T-helper 2 cell treated with Interferon-gamma antibody and Interleukin-4, amounts not matched to agents 5 μg/mL and 100 μg/mL, for 36 hours (primary cell): Measurements from ENCODE around the gene KRTAP10-5.
"Not testable (repeated sequence)": the region's sequence is repeated elsewhere in the genome, so short reads cannot be mapped to it uniquely, and the experiment has no call there.

Source experiments
- DNase-seq: peaks from one replicate; pipeline ENCODE4 v3.0.0; 2021; ENCODE audit warnings: low spot score
- H3K27ac Mint-ChIP-seq: one replicate; pipeline ENCODE4 v1.8.0; 2021; ENCODE audit warnings: mild to moderate bottlenecking, mixed read lengths
- H3K27me3 Mint-ChIP-seq: one replicate; pipeline ENCODE4 v1.8.0; 2021; ENCODE audit warnings: low read depth, mixed read lengths
- H3K36me3 Mint-ChIP-seq: one replicate; pipeline ENCODE4 v1.8.0; 2021; ENCODE audit warnings: low read depth, mixed read lengths
- H3K4me1 Mint-ChIP-seq: one replicate; pipeline ENCODE4 v1.8.0; 2021; ENCODE audit warnings: low read depth, mixed read lengths
- H3K4me3 Mint-ChIP-seq: one replicate; pipeline ENCODE4 v1.8.0; 2022; ENCODE audit warnings: mild to moderate bottlenecking, moderate library complexity, mixed read lengths
- H3K9me3 Mint-ChIP-seq: one replicate; pipeline ENCODE4 v1.8.0; 2021; ENCODE audit warnings: mixed read lengths

Gene KRTAP10-5

GRCh38 chr21:44564886-44565598, 15.4 kb downstream of the KRTAP10-5 start:
- Mint-ChIP-seq H3K4me1 (peaks cover 10% of the 10 kb centered on the region), H3K4me3 (peak overlapping the region; percentile 52), H3K27ac (peak overlapping the region; percentile 79), H3K27me3 (peaks cover 26% of the 10 kb centered on the region), H3K36me3 (no peaks in the 10 kb centered on the region), H3K9me3 (peaks cover 7% of the 10 kb centered on the region)
- no peak for DNase-seq

DNA sequence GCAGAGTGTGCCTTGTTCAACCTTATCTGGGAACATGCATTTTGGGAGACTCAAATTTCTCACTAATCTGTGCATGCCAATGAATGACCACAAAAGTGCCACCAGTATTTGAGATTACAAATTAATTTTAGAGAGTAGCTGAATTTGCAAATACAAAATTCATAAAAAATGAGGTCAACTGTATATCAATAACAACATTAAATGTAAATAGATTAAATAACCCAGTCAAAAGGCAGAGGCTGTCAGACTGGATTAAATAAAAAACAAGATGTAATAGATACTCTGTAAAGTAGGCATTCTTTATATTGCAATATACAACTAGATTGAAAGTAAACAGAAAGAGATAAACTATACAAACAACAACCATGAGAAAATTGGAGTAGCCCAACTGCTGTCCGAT, 16.3 kb downstream of the KRTAP10-5 start:
- Mint-ChIP-seq H3K27ac (no peak overlapping the region), H3K4me3 (no peak overlapping the region), H3K9me3 (peaks cover 7% of the 10 kb centered on the region), H3K27me3 (peaks cover 30% of the 10 kb centered on the region), H3K4me1 (peaks cover 10% of the 10 kb centered on the region), H3K36me3 (no peaks in the 10 kb centered on the region)
- no peak for DNase-seq

- H3K4me1 Mint-ChIP-seq = no peaks in the 10 kb centered on the region
- H3K9me3 Mint-ChIP-seq = peaks cover 7% of the 10 kb centered on the region
- no peak for DNase-seq
- H3K27me3 Mint-ChIP-seq = peaks cover 31% of the 10 kb centered on the region
- no peak within 1 kb of the TSS for H3K27ac Mint-ChIP-seq
- no peak within 1 kb of the TSS for H3K4me3 Mint-ChIP-seq
- no peaks in the 10 kb centered on the region for H3K36me3 Mint-ChIP-seq
Observed at GRCh38 chr21:44558695-44559094, 21.7 kb downstream of the KRTAP10-5 start, which contains the start of gene KRTAP10-3. Gene KRTAP10-3 (minus strand): TSS chr21:44558795. CDS start chr21:44558715, 80 bp downstream.

- H3K4me1 Mint-ChIP-seq, H3K4me3 Mint-ChIP-seq, H3K36me3 Mint-ChIP-seq, H3K9me3 Mint-ChIP-seq, DNase-seq, H3K27ac Mint-ChIP-seq: not testable (repeated sequence)
- H3K27me3 Mint-ChIP-seq = peaks cover 31% of the 10 kb centered on the region
Observed at GRCh38 chr21:44558329-44558675, 22.1 kb downstream of the KRTAP10-5 start.

GRCh38 chr21:44557491-44558328, 22.7 kb downstream of the KRTAP10-5 start:
- H3K9me3 Mint-ChIP-seq = peaks cover 4% of the 10 kb centered on the region
- no peak for DNase-seq
- no peaks in the 10 kb centered on the region for H3K36me3 Mint-ChIP-seq
- no peaks in the 10 kb centered on the region for H3K4me1 Mint-ChIP-seq
- no peak overlapping the region for H3K4me3 Mint-ChIP-seq
- H3K27ac Mint-ChIP-seq = no peak overlapping the region
- H3K27me3 Mint-ChIP-seq = peaks cover 30% of the 10 kb centered on the region

- H3K27me3 Mint-ChIP-seq = peaks cover 22% of the 10 kb centered on the region
- peaks cover 4% of the 10 kb centered on the region for H3K9me3 Mint-ChIP-seq
- no peak overlapping the region for H3K27ac Mint-ChIP-seq
- no peaks in the 10 kb centered on the region for H3K4me1 Mint-ChIP-seq
- no peak for DNase-seq
- no peaks in the 10 kb centered on the region for H3K36me3 Mint-ChIP-seq
- no peak overlapping the region for H3K4me3 Mint-ChIP-seq
Observed at GRCh38 chr21:44556879-44557278, 23.5 kb downstream of the KRTAP10-5 start.

- Mint-ChIP-seq H3K36me3 (no peaks in the 10 kb centered on the region), H3K27ac (no peak overlapping the region), H3K4me3 (no peak overlapping the region), H3K27me3 (peaks cover 10% of the 10 kb centered on the region), H3K9me3 (no peaks in the 10 kb centered on the region), H3K4me1 (no peaks in the 10 kb centered on the region)
- no peak for DNase-seq
Observed at GRCh38 chr21:44555200-44555875, 25.1 kb downstream of the KRTAP10-5 start.

DNA sequence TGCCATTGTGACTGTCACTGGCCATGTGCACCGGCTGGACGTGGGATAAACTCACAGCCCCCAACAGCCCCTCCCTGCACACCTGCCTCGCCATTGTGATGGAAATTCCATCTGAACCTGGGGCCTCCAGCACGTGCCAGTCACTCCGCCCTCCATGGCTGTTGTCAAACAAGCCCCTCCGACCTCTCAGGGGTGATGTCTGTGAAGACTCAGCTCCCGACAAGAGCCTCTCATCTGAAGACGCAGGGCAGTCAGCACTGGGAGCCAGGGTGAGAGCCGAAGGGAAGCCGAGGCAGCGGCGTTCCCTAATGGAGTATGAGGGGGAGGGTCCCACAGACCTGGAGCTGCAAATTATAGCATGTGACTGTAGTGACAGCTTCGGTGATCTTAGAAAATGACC, 27.7 kb downstream of the KRTAP10-5 start:
- Mint-ChIP-seq H3K27me3 (peaks cover 2% of the 10 kb centered on the region), H3K4me3 (no peak overlapping the region), H3K4me1 (peaks cover 5% of the 10 kb centered on the region), H3K36me3 (peaks cover 5% of the 10 kb centered on the region), H3K9me3 (peaks cover 10% of the 10 kb centered on the region), H3K27ac (no peak overlapping the region)
- DNase-seq = no peak

GRCh38 chr21:44552136-44552535, 28.3 kb downstream of the KRTAP10-5 start:
- peaks cover 10% of the 10 kb centered on the region for H3K4me1 Mint-ChIP-seq
- H3K27ac Mint-ChIP-seq = no peak overlapping the region
- H3K36me3 Mint-ChIP-seq = peaks cover 10% of the 10 kb centered on the region
- H3K27me3 Mint-ChIP-seq = peaks cover 2% of the 10 kb centered on the region
- H3K9me3 Mint-ChIP-seq = peaks cover 15% of the 10 kb centered on the region
- no peak for DNase-seq
- H3K4me3 Mint-ChIP-seq = no peak overlapping the region

DNA sequence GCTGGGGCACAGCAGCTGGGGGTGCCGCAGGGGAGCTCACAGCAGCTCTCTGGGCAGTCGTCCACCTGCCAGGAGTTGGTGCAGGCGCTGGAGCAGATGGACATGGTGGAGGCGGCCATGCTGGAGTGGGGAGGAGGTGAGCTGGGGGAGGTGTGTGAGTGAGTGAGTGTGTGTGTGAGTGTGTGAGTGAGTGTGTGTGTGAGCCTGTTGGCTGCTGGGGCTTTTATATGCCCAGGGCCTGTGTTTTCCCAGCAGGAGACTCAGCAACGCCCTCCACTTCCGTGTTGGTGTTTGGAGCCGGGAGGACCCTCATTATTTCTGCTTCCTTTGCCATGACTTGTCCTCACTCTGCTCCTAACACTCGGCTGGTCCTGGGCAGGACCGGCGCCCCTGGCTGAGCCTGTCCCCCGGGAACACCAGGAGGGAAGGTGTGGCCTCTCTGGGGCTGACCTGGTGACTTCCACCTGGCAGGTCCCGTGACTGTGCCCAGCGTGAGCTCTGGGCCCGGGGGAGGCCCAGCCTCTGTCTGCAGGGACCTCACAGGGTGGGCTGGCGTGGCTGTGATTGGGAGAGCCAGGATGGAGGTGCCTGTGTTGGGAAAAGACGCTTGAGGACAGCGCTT, 29.0 kb downstream of the KRTAP10-5 start, which contains the start of gene KRTAP10-2:
Gene KRTAP10-2, minus strand, starts transcription at position 166 of the 622 bp plus-strand sequence. Its CDS starts 47 bp downstream, at position 119.
- H3K4me3 Mint-ChIP-seq = no peak within 1 kb of the TSS
- no peak for DNase-seq
- peaks cover 22% of the 10 kb centered on the region for H3K9me3 Mint-ChIP-seq
- H3K36me3 Mint-ChIP-seq = peaks cover 17% of the 10 kb centered on the region
- no peak within 1 kb of the TSS for H3K27ac Mint-ChIP-seq
- H3K27me3 Mint-ChIP-seq = peaks cover 2% of the 10 kb centered on the region
- H3K4me1 Mint-ChIP-seq = peaks cover 11% of the 10 kb centered on the region

GRCh38 chr21:44550807-44551206, 29.6 kb downstream of the KRTAP10-5 start:
- Mint-ChIP-seq H3K27ac (no peak overlapping the region), H3K4me1 (peaks cover 11% of the 10 kb centered on the region), H3K9me3 (peaks cover 22% of the 10 kb centered on the region), H3K27me3 (peaks cover 2% of the 10 kb centered on the region), H3K4me3 (no peak overlapping the region), H3K36me3 (peaks cover 17% of the 10 kb centered on the region)
- no peak for DNase-seq

DNA sequence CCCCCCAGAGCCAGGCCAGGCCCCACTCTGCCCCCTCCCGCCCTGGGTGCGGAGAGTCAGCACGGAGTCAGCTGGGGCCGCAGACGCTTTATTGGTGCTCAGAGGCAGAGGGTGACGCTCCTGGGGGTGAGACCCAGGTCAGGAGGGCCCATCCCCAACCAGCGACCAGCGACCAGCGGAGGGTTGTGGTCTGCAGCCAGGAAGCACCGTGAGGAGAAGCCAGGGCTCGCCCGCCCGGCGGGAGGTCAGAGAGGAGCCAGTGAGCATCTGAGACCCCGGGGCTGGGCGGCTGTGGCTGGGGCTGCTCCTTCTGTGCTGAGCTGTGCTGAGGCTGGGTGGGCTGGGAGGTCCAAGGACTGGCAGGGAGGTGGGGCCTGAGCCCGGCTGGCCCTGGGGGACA, 30.1 kb downstream of the KRTAP10-5 start:
- not testable (repeated sequence) for DNase-seq, H3K4me3 Mint-ChIP-seq, H3K27me3 Mint-ChIP-seq, H3K27ac Mint-ChIP-seq
- H3K36me3 Mint-ChIP-seq = peaks cover 20% of the 10 kb centered on the region
- peaks cover 27% of the 10 kb centered on the region for H3K9me3 Mint-ChIP-seq
- peaks cover 11% of the 10 kb centered on the region for H3K4me1 Mint-ChIP-seq

DNA sequence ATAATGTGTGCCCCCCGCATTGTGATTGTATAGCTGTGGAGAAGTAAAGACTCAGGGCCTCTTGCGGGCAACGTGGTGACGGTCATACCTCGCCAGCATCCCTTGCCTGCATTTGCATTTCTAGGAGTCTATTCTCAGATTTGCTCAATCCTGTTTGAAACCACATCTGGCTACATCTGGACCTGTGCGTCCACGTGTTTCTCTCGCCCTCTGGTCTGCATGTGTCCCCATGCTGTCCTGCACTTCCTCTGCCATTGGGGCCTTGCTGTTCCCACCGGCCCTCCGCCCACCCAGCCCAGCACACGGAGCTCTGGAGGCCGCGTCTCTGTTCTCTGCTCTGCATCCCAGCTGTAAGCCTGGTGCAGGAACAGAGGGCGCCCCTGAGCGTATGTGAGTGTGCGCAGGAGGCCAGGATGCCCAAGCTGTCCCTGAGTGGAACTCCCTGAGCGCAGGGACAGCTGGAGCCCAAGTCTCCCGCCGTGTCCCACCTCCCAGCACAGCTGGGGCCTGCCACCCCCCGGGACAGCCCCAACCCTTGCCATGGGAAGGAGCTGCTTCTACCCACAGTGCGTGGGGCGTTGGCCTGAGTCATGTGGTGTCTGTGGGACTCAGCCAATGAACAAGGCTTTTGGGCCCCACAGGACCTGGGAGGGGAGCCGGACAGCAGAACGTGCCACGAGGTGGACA, 30.7 kb downstream of the KRTAP10-5 start:
- H3K4me1 Mint-ChIP-seq = peaks cover 11% of the 10 kb centered on the region
- no peak for DNase-seq
- no peak overlapping the region for H3K4me3 Mint-ChIP-seq
- peaks cover 2% of the 10 kb centered on the region for H3K27me3 Mint-ChIP-seq
- no peak overlapping the region for H3K27ac Mint-ChIP-seq
- H3K9me3 Mint-ChIP-seq = peaks cover 27% of the 10 kb centered on the region
- H3K36me3 Mint-ChIP-seq = peaks cover 20% of the 10 kb centered on the region
